Endothelial cell of umbilical vein (primary cell): ENCODE measurements around the gene LHFPL6.
A peak's percentile ranks its signal among the peaks of the same experiment; 100 is the strongest.

Experiments used
- EZH2 ChIP-seq: IDR thresholded peaks from 2 replicates; pipeline ENCODE4 v1.6.1; 2012; ENCODE audit warnings: borderline replicate concordance, low read depth, mild to moderate bottlenecking, moderate library complexity, low read length, inconsistent platforms; ENCODE audit not compliant: severe bottlenecking
- GATA2 ChIP-seq: IDR thresholded peaks from 2 replicates; pipeline ENCODE4 v1.7.0; 2011; ENCODE audit warnings: low read depth, mild to moderate bottlenecking, moderate library complexity, mixed read lengths, low read length; ENCODE audit not compliant: insufficient read length, insufficient read depth
- JUN ChIP-seq: IDR thresholded peaks from 2 replicates; pipeline ENCODE4 v1.6.1; 2011; ENCODE audit warnings: borderline replicate concordance, low read depth; ENCODE audit not compliant: insufficient read length, insufficient read depth
- MYC ChIP-seq: IDR thresholded peaks from one replicate; pipeline ENCODE4 v1.6.1; 2011; ENCODE audit warnings: mild to moderate bottlenecking, low read depth, low read length
- POLR2A ChIP-seq: IDR thresholded peaks from 2 replicates; pipeline ENCODE4 v1.6.1; 2012; ENCODE audit warnings: low read depth, mild to moderate bottlenecking, control low read depth, low read length
- POLR2AphosphoS5 ChIP-seq: IDR thresholded peaks from 2 replicates; pipeline ENCODE4 v1.6.1; 2012; ENCODE audit warnings: low read depth, mild to moderate bottlenecking, control low read depth, low read length, moderate library complexity; ENCODE audit not compliant: insufficient read depth
- TF ChIP-seq, protein P1 (sequence below), 2 donors: IDR thresholded peaks; 1 replicate in 1 of 2; 2 replicates in 1 of 2; pipeline ENCODE4 v1.5.1; 2011; ENCODE audit warnings: low read length in 2 of 2, mild to moderate bottlenecking in 2 of 2, moderate library complexity in 2 of 2, control low read depth in 1 of 2, inconsistent platforms in 1 of 2, low read depth in 1 of 2; ENCODE audit not compliant: insufficient read depth in 1 of 2; ENCODE audit errors: extremely low read depth in 1 of 2
- TF ChIP-seq, protein P2 (sequence below): IDR thresholded peaks from 2 replicates; pipeline ENCODE4 v1.6.1; 2011; ENCODE audit not compliant: insufficient read depth, insufficient read length

DNA sequence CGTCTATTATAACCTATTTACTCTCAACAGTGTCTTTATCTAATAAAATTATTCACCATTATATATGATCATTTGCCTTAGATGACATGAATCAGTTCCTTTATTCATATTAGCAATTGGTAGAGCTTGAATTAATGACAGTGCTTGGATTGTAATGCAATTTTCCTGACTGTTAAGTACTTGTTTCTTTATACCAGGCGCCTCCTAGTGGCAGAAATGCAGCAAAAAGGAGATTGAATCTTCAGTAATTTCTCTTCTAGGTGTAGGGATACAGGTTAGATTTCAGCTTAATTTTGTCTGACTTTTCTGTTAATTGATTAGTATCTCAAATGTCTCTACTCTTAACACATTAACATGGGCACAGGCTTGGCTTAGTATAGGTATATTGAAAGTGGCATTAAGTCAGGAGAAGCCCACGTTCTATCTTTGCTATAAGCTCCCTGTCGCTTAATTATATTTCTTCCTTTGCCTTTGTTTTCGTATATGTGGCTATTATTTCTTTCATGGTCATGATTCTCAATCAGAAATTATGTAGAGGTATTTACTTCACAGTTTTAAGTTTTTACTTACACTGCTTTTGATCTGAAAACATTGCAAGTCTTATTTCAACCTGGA is 9.1 kb upstream of the LHFPL6 start:
- TF ChIP-seq POLR2A (no peak), POLR2AphosphoS5 (no peak), EZH2 (no peak), GATA2 (no peak), MYC (no peak), JUN (no peak)
- TF ChIP-seq, protein P1, sequence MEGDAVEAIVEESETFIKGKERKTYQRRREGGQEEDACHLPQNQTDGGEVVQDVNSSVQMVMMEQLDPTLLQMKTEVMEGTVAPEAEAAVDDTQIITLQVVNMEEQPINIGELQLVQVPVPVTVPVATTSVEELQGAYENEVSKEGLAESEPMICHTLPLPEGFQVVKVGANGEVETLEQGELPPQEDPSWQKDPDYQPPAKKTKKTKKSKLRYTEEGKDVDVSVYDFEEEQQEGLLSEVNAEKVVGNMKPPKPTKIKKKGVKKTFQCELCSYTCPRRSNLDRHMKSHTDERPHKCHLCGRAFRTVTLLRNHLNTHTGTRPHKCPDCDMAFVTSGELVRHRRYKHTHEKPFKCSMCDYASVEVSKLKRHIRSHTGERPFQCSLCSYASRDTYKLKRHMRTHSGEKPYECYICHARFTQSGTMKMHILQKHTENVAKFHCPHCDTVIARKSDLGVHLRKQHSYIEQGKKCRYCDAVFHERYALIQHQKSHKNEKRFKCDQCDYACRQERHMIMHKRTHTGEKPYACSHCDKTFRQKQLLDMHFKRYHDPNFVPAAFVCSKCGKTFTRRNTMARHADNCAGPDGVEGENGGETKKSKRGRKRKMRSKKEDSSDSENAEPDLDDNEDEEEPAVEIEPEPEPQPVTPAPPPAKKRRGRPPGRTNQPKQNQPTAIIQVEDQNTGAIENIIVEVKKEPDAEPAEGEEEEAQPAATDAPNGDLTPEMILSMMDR (IDR thresholded peaks at IDR 0.05; ENCODE audit: extremely low read depth in 1 of 2, insufficient read depth in 1 of 2, low read depth in 1 of 2, low read length in 2 of 2): peak; percentile 59 to 64
- TF ChIP-seq, protein P2, sequence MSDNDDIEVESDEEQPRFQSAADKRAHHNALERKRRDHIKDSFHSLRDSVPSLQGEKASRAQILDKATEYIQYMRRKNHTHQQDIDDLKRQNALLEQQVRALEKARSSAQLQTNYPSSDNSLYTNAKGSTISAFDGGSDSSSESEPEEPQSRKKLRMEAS: no peak
